Loucy (cell line): Measurements from ENCODE around the gene CPSF4L.

Experiments
- H2AFZ ChIP-seq: fragments of 200-600 bp; sonication (generic); 2 replicates; pipeline ENCODE4 v1.6.0; 2016; ENCODE audit warnings: antibody characterized with exemption, mild to moderate bottlenecking, low read length, moderate library complexity
- H3F3A ChIP-seq: fragments of 200-600 bp; 2 replicates; pipeline ENCODE4 v1.6.0; 2016; ENCODE audit warnings: antibody characterized with exemption, low read depth, mild to moderate bottlenecking
- H3K27me3 ChIP-seq: fragments of 200-600 bp; sonication (generic); 2 replicates; pipeline ENCODE4 v1.6.1; 2014; ENCODE audit warnings: low read length, mild to moderate bottlenecking; ENCODE audit not compliant: insufficient read depth, poor library complexity, severe bottlenecking
- H3K36me3 ChIP-seq: fragments of 200-600 bp; sonication (generic); 2 replicates; pipeline ENCODE4 v1.6.1; 2016; ENCODE audit warnings: low read length; ENCODE audit not compliant: insufficient read depth
- H3K4me1 ChIP-seq: fragments of 200-600 bp; sonication (generic); 2 replicates; pipeline ENCODE4 v1.5.1; 2014; ENCODE audit warnings: low read length, mild to moderate bottlenecking; ENCODE audit not compliant: insufficient read depth, poor library complexity, severe bottlenecking
- H3K4me2 ChIP-seq: fragments of 200-600 bp; sonication (generic); 2 replicates; pipeline ENCODE4 v1.6.0; 2014; ENCODE audit warnings: antibody characterized with exemption, low read length, low read depth, mild to moderate bottlenecking; ENCODE audit not compliant: poor library complexity, severe bottlenecking
- H3K4me3 ChIP-seq: fragments of 200-600 bp; sonication (generic); 2 replicates; pipeline ENCODE4 v1.5.1; 2014; ENCODE audit warnings: low read length, mild to moderate bottlenecking, mixed read lengths; ENCODE audit not compliant: poor library complexity, severe bottlenecking
- H3K79me2 ChIP-seq: fragments of 200-600 bp; sonication (generic); 2 replicates; pipeline ENCODE4 v1.6.1; 2014; ENCODE audit warnings: low read length; ENCODE audit not compliant: insufficient read depth
- H3K9ac ChIP-seq: fragments of 200-600 bp; sonication (generic); 2 replicates; pipeline ENCODE4 v1.6.0; 2014; ENCODE audit warnings: mild to moderate bottlenecking, low read depth, low read length, moderate library complexity; ENCODE audit not compliant: poor library complexity, severe bottlenecking
- H3K9me2 ChIP-seq: fragments of 200-600 bp; sonication (generic); replicated peaks from 2 replicates; pipeline ENCODE4 v1.6.1; 2016; ENCODE audit warnings: low read depth, low read length, mixed read lengths
- H3K9me3 ChIP-seq: fragments of 200-600 bp; sonication (generic); 2 replicates; pipeline ENCODE4 v1.6.1; 2014; ENCODE audit warnings: mild to moderate bottlenecking, antibody characterized with exemption, low read length, low read depth; ENCODE audit not compliant: insufficient read depth
- H4K20me1 ChIP-seq: fragments of 200-600 bp; sonication (generic); 2 replicates; pipeline ENCODE4 v1.6.0; 2014; ENCODE audit warnings: antibody characterized with exemption, low read length, mild to moderate bottlenecking; ENCODE audit not compliant: insufficient read depth, poor library complexity, severe bottlenecking
- EZH2phosphoT487 ChIP-seq: fragments of 200-600 bp; IDR thresholded peaks from 2 replicates; pipeline ENCODE4 v1.6.1; 2018; ENCODE audit warnings: antibody characterized with exemption, mild to moderate bottlenecking, moderate library complexity, borderline replicate concordance
- TF ChIP-seq, protein P1 (sequence below): fragments of 200-600 bp; sonication (generic); conservative IDR thresholded peaks from 2 replicates; pipeline ENCODE4 v1.5.1; 2014; ENCODE audit warnings: mild to moderate bottlenecking, antibody characterized with exemption, low read length

CPSF4L gene

DNA sequence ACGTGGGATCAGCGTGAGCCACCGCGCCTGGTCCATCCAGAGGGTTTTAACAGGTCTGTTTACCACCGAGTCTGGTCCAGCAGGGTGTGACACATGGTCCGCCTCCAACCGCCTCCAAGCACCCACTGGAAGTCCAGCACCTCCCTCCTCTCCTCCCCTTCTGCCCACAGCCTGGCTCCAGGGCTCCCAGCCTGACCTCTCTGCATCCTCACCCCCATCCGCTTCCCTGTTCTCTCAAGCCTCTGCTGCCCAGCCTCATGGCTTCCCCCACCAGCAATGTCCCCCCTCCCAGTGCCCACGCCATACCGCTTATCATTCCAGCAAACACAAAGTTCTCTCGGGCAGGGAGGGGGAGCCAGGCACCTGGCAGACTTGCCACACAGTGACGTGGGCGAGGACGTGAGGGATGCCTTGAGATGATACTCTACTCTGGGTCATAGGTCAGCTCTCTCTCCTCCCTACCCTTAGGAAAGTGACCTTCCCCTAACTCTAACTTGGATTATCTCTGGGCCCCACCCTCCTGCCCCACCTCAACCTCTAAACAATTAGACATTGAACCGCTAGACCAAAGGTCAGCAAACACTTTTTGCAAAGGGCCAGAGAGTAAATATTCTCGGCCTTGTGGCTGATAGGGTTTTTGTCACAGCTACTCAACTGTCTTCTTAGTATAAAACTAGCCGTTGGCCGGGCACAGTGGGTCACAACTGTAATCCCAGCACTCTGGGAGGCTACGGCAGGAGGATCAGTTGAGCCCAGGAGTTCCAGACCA, 27.0 kb upstream of the CPSF4L start:
- H3K36me3 ChIP-seq, result no peaks in the 10 kb centered on the region
- H3F3A ChIP-seq, result no peaks in the 10 kb centered on the region
- H3K9me2 ChIP-seq, result no peaks in the 10 kb centered on the region
- no peaks in the 10 kb centered on the region for H3K9me3 ChIP-seq
- no peaks in the 10 kb centered on the region for H3K79me2 ChIP-seq
- no peak for TF ChIP-seq EZH2phosphoT487
- TF ChIP-seq, protein P1, sequence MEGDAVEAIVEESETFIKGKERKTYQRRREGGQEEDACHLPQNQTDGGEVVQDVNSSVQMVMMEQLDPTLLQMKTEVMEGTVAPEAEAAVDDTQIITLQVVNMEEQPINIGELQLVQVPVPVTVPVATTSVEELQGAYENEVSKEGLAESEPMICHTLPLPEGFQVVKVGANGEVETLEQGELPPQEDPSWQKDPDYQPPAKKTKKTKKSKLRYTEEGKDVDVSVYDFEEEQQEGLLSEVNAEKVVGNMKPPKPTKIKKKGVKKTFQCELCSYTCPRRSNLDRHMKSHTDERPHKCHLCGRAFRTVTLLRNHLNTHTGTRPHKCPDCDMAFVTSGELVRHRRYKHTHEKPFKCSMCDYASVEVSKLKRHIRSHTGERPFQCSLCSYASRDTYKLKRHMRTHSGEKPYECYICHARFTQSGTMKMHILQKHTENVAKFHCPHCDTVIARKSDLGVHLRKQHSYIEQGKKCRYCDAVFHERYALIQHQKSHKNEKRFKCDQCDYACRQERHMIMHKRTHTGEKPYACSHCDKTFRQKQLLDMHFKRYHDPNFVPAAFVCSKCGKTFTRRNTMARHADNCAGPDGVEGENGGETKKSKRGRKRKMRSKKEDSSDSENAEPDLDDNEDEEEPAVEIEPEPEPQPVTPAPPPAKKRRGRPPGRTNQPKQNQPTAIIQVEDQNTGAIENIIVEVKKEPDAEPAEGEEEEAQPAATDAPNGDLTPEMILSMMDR, result no peak
- no peaks in the 10 kb centered on the region for H4K20me1 ChIP-seq
- H3K4me2 ChIP-seq, result no peak overlapping the region
- no peak overlapping the region for H3K4me3 ChIP-seq
- H3K27me3 ChIP-seq, result no peaks in the 10 kb centered on the region
- peaks cover 22% of the 10 kb centered on the region for H3K4me1 ChIP-seq
- no peak overlapping the region for H3K9ac ChIP-seq
- H2AFZ ChIP-seq, result no peak overlapping the region

DNA sequence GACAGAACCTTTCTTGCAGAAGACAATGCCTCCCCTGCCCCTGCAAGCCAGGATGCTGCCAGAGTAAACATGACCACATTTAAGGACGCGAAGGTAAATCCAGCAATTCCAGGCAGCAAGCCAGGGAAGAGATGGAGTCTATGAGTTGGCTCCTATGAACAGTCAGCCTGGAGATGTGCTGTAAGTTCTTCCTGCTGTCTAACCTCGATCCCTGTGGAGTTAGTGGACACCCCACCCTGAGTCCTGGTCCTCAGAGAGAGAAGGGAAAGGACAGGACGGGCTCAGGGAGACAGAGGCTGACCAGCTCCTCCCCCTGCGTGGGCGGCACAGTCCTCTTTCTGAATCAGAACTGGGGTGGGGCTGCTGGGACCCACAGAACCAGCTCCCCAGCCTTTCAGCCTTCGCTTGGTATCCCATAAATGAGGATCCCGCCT, 25.2 kb upstream of the CPSF4L start:
- Histone ChIP-seq H3K79me2 (no peaks in the 10 kb centered on the region), H3K27me3 (no peaks in the 10 kb centered on the region), H3K4me2 (no peak overlapping the region), H3K9me3 (no peaks in the 10 kb centered on the region), H2AFZ (no peak overlapping the region), H3K4me3 (no peak overlapping the region), H3K9ac (no peak overlapping the region), H3F3A (no peaks in the 10 kb centered on the region), H3K9me2 (no peaks in the 10 kb centered on the region), H3K36me3 (no peaks in the 10 kb centered on the region), H4K20me1 (no peaks in the 10 kb centered on the region), H3K4me1 (peaks cover 18% of the 10 kb centered on the region)
- no peak for TF ChIP-seq EZH2phosphoT487
- TF ChIP-seq, protein P1, result no peak

DNA sequence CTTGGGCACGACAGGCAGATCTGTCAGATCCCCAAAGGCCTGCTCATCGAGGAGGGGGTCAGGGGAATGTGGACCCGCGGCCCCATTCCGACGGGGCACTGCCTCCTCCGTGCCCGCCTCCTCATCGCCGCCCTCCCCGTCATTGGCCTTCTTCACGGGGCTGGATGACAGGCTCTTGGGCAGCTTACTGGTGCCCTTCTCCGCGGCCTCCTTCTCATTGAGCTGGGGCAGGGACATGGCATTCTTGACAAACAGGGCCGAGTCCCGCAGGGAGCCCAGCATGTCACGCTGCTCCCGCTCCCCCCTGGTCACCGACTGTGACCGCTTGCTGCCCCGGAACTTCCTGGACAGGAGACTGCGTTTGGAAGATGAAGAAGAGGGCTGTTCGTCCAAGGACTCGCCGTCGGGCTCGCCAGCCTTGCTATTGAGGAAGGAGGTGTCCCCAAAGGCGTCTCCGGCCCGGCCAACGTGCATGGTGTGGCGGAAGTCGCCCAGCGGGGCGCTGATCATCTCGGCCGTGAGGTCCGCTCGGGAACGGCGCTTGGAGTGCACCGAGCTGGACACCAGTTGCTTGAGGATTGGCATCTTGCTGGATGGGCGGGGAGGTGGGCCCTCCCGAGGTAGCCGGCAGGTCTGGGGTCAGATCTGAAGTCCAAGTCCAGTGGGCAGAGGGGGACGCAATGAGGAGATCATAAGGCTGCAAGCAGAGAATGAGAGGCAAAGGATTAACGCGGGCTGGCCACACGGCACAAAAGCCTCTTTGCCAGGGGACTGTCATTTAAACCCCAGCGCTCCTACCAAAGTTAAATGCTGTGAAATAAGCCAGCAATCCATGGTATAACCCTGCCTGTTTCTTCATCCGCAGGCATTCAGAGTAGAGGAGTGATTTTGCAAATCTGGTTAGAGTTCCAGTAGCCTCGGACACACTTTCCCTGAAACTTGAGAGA, 24.5 kb upstream of the CPSF4L start:
- TF ChIP-seq EZH2phosphoT487, result no peak
- TF ChIP-seq, protein P1, result no peak
- no peaks in the 10 kb centered on the region for H3K79me2 ChIP-seq
- no peaks in the 10 kb centered on the region for H3K9me3 ChIP-seq
- no peak overlapping the region for H3K4me2 ChIP-seq
- no peak overlapping the region for H3K4me3 ChIP-seq
- H3K36me3 ChIP-seq, result no peaks in the 10 kb centered on the region
- peaks cover 11% of the 10 kb centered on the region for H3K4me1 ChIP-seq
- H4K20me1 ChIP-seq, result no peaks in the 10 kb centered on the region
- no peaks in the 10 kb centered on the region for H3K27me3 ChIP-seq
- no peaks in the 10 kb centered on the region for H3F3A ChIP-seq
- no peak overlapping the region for H2AFZ ChIP-seq
- H3K9me2 ChIP-seq, result no peaks in the 10 kb centered on the region
- H3K9ac ChIP-seq, result no peak overlapping the region
